Liver (tissue), 9 donors: ENCODE results near the gene IQSEC1. TPM values are rescaled to one million over a fixed set of nuclear protein-coding genes. Genes with fewer than 3 reads are reported as not detected.

Source experiments
- DNase-seq: peaks from one replicate; pipeline ENCODE4 v3.0.0-alpha.2; 2017; ENCODE audit warnings: low spot score
- H3K27ac ChIP-seq, 2 donors: one replicate each; pipeline ENCODE4 v1.7.0; 2013; ENCODE audit warnings: inconsistent platforms in 2 of 2, low read length in 2 of 2, control low read depth in 1 of 2, low read depth in 1 of 2, mild to moderate bottlenecking in 1 of 2
- H3K27me3 ChIP-seq, 4 donors: one replicate each; pipeline versions ENCODE4 v1.6.1 to v1.7.0; 2013; ENCODE audit warnings: low read length in 3 of 4, inconsistent platforms in 1 of 4, mild to moderate bottlenecking in 1 of 4, moderate library complexity in 1 of 4; ENCODE audit not compliant: control insufficient read depth in 4 of 4, insufficient read depth in 4 of 4
- H3K36me3 ChIP-seq, 4 donors: one replicate each; pipeline versions ENCODE4 v1.6.1 to v1.7.0; 2013; ENCODE audit warnings: low read length in 3 of 4, mild to moderate bottlenecking in 3 of 4, low read depth in 1 of 4, moderate library complexity in 1 of 4; ENCODE audit not compliant: control insufficient read depth in 4 of 4, insufficient read depth in 3 of 4
- H3K4me1 ChIP-seq, 4 donors: one replicate each; pipeline versions ENCODE4 v1.6.1 to v1.7.0; 2013; ENCODE audit warnings: low read length in 3 of 4, mild to moderate bottlenecking in 3 of 4, moderate library complexity in 1 of 4; ENCODE audit not compliant: control insufficient read depth in 4 of 4, insufficient read depth in 4 of 4
- H3K4me3 ChIP-seq, 3 donors: one replicate each; pipeline versions ENCODE4 v1.6.1 to v1.7.0; 2013; ENCODE audit warnings: low read length in 3 of 3, control low read depth in 1 of 3, low read depth in 1 of 3, mild to moderate bottlenecking in 1 of 3
- H3K9ac ChIP-seq, 2 donors: one replicate each; pipeline ENCODE4 v1.7.0; 2013; ENCODE audit warnings: low read length in 2 of 2, mild to moderate bottlenecking in 2 of 2, moderate library complexity in 2 of 2, control low read depth in 1 of 2, low read depth in 1 of 2
- H3K9me3 ChIP-seq, 4 donors: one replicate each; pipeline versions ENCODE4 v1.6.1 to v1.7.0; 2013; ENCODE audit warnings: low read length in 3 of 4; ENCODE audit not compliant: control insufficient read depth in 4 of 4
- EGR1 ChIP-seq, 2 donors: IDR thresholded peaks; 2 replicates each; pipeline ENCODE4 v1.6.1; 2016 to 2018; ENCODE audit warnings: antibody characterized with exemption in 2 of 2, low read depth in 2 of 2
- FOXA1 ChIP-seq: IDR thresholded peaks from 2 replicates; pipeline ENCODE4 v1.6.1; 2016; ENCODE audit warnings: antibody characterized with exemption
- FOXA2 ChIP-seq: IDR thresholded peaks from 2 replicates; pipeline ENCODE4 v1.6.1; 2016; ENCODE audit warnings: antibody characterized with exemption
- HNF4A ChIP-seq, 2 donors: conservative IDR thresholded peaks; 2 replicates each; pipeline ENCODE4 v1.6.1; 2016; ENCODE audit warnings: antibody characterized with exemption in 2 of 2, mild to moderate bottlenecking in 2 of 2
- HNF4G ChIP-seq: IDR thresholded peaks from 2 replicates; pipeline ENCODE4 v1.6.1; 2016; ENCODE audit warnings: antibody characterized with exemption
- JUND ChIP-seq, 2 donors: IDR thresholded peaks; 2 replicates each; pipeline ENCODE4 v1.6.1; 2016; ENCODE audit warnings: antibody characterized with exemption in 2 of 2
- RAD21 ChIP-seq, 2 donors: IDR thresholded peaks; 2 replicates each; pipeline ENCODE4 v1.6.1; 2016; ENCODE audit warnings: antibody characterized with exemption in 2 of 2, mild to moderate bottlenecking in 2 of 2
- RXRA ChIP-seq, 2 donors: IDR thresholded peaks; 2 replicates each; pipeline ENCODE4 v1.6.1; 2017 to 2018; ENCODE audit warnings: antibody characterized with exemption in 2 of 2, mild to moderate bottlenecking in 1 of 2
- SP1 ChIP-seq: IDR thresholded peaks from 2 replicates; pipeline ENCODE4 v1.6.1; 2018; ENCODE audit warnings: antibody characterized with exemption, mild to moderate bottlenecking
- YY1 ChIP-seq: IDR thresholded peaks from 2 replicates; pipeline ENCODE4 v1.6.1; 2016; ENCODE audit warnings: antibody characterized with exemption, mild to moderate bottlenecking
- WGBS: extraction: QIAGEN DNeasy Blood & Tissue Kit; methylation state at CpG from one replicate; pipeline ENCODE4 v1.1.7; 2013; 5-methylcytosine and 5-hydroxymethylcytosine counted together
- polyA plus RNA-seq, 2 donors: library from polyadenylated mRNA; stranded (reverse) in 1 of 2; unstranded in 1 of 2; fragments of 200-250 nt in 1 of 2; fragments of >200 nt in 1 of 2; fragmentation: Nextera tagmentation in 1 of 2; extraction: Ambion mirVana in 1 of 2; gene quantifications; one replicate each; pipeline versions ENCODE4 v1.2.1 to v1.2.3, GENCODE V29; 2013 to 2015
- total RNA-seq, 2 donors: library from RNA; depleted of rRNA; stranded (reverse); fragments of >200 nt; gene quantifications; one replicate each; pipeline ENCODE4 v1.2.3, GENCODE V29; 2014
- TF ChIP-seq, protein P1 (sequence below): fragments of 150-350 bp; IDR thresholded peaks from 2 replicates; pipeline ENCODE4 v1.5.1; 2017; ENCODE audit warnings: improper control_type of control experiment, low read depth, low read length; ENCODE audit not compliant: missing input control
- TF ChIP-seq, protein P2 (sequence below): IDR thresholded peaks from 2 replicates; pipeline ENCODE4 v1.6.1; 2016; ENCODE audit warnings: antibody characterized with exemption, mild to moderate bottlenecking
- TF ChIP-seq, protein P3 (sequence below): IDR thresholded peaks from 2 replicates; pipeline ENCODE4 v1.6.1; 2016; ENCODE audit warnings: antibody characterized with exemption
- TF ChIP-seq, protein P4 (sequence below): IDR thresholded peaks from 2 replicates; pipeline ENCODE4 v1.6.1; 2016; ENCODE audit warnings: antibody characterized with exemption
- donor health status: healthy.
- donor health status: healthy.
- donor health status: healthy.
- donor health status: healthy.
- donor health status: healthy.

IQSEC1 gene
- total and polyA plus RNA-seq, 4 donors = 12.7 to 56.0 (median 36.2) TPM

DNA sequence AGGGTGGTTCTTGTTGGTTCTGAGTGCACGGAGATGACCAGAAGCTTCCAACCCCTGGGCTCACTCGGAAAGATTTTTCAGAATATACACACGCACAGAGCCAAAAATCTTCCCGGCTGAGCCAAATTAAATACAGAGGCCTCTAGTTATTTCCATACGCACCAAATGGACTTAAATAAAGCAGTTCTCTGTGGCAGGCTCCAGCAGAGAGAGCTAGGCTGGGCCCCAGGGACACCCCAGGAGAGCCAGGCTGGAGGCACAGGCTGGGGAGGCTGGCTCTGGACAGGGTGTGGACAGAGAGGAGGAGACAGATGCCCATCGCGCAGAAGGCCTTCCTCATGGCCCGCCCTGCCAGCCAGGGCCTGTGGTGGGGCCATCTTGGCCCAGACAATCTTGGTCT, 115.9 kb downstream of the IQSEC1 start:
- H3K9ac ChIP-seq = no peak overlapping the region
- no peaks in the 10 kb centered on the region for H3K36me3 ChIP-seq
- 38% methylated on average over 8 of the region's 8 CpGs for WGBS

DNA sequence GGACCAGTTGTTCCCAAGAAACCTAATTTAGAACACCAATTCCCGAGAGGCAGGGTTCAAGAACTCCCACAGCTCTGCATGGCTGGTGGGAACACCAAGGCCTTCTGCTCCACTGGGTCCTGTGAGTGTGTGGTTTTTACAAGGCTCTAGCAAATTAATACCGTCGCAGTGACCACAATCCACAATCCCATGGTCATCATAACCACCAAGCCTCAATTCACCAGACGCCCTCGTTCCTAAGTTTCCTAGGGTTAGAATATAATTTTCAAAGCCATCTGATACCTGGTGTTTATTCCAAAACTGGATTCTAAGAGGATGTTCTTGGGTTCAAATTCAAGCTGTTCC, 116.9 kb downstream of the IQSEC1 start:
- H3K4me1 ChIP-seq = peaks cover 33 to 71% (median 65%) of the 10 kb centered on the region in 4 donors
- WGBS = 91% methylated on average over 5 of the region's 5 CpGs
- H3K9me3 ChIP-seq = no peaks in the 10 kb centered on the region
- TF ChIP-seq, protein P1, sequence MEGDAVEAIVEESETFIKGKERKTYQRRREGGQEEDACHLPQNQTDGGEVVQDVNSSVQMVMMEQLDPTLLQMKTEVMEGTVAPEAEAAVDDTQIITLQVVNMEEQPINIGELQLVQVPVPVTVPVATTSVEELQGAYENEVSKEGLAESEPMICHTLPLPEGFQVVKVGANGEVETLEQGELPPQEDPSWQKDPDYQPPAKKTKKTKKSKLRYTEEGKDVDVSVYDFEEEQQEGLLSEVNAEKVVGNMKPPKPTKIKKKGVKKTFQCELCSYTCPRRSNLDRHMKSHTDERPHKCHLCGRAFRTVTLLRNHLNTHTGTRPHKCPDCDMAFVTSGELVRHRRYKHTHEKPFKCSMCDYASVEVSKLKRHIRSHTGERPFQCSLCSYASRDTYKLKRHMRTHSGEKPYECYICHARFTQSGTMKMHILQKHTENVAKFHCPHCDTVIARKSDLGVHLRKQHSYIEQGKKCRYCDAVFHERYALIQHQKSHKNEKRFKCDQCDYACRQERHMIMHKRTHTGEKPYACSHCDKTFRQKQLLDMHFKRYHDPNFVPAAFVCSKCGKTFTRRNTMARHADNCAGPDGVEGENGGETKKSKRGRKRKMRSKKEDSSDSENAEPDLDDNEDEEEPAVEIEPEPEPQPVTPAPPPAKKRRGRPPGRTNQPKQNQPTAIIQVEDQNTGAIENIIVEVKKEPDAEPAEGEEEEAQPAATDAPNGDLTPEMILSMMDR = no peak
- TF ChIP-seq FOXA2 (no peak), YY1 (no peak), RAD21 (IDR thresholded peaks at IDR 0.05) (no peak), EGR1 (IDR thresholded peaks at IDR 0.05; ENCODE audit: low read depth in 2 of 2) (no peak), RXRA (IDR thresholded peaks at IDR 0.05) (no peak)
- TF ChIP-seq, protein P2, sequence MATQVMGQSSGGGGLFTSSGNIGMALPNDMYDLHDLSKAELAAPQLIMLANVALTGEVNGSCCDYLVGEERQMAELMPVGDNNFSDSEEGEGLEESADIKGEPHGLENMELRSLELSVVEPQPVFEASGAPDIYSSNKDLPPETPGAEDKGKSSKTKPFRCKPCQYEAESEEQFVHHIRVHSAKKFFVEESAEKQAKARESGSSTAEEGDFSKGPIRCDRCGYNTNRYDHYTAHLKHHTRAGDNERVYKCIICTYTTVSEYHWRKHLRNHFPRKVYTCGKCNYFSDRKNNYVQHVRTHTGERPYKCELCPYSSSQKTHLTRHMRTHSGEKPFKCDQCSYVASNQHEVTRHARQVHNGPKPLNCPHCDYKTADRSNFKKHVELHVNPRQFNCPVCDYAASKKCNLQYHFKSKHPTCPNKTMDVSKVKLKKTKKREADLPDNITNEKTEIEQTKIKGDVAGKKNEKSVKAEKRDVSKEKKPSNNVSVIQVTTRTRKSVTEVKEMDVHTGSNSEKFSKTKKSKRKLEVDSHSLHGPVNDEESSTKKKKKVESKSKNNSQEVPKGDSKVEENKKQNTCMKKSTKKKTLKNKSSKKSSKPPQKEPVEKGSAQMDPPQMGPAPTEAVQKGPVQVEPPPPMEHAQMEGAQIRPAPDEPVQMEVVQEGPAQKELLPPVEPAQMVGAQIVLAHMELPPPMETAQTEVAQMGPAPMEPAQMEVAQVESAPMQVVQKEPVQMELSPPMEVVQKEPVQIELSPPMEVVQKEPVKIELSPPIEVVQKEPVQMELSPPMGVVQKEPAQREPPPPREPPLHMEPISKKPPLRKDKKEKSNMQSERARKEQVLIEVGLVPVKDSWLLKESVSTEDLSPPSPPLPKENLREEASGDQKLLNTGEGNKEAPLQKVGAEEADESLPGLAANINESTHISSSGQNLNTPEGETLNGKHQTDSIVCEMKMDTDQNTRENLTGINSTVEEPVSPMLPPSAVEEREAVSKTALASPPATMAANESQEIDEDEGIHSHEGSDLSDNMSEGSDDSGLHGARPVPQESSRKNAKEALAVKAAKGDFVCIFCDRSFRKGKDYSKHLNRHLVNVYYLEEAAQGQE = no peak
- H3K36me3 ChIP-seq = no peaks in the 10 kb centered on the region
- H3K4me3 ChIP-seq = no peak overlapping the region
- DNase-seq = no peak
- H3K9ac ChIP-seq = no peak overlapping the region
- H3K27me3 ChIP-seq = no peaks in the 10 kb centered on the region
- no peak overlapping the region for H3K27ac ChIP-seq

More for the DNA sequence above, 115.9 kb downstream of the IQSEC1 start:
- Histone ChIP-seq H3K4me3 (no peak overlapping the region), H3K4me1 (peaks cover 34 to 81% (median 76%) of the 10 kb centered on the region in 4 donors), H3K27me3 (no peaks in the 10 kb centered on the region), H3K9me3 (no peaks in the 10 kb centered on the region), H3K27ac (peak overlapping the region; percentile 16 to 42)
- no peak for DNase-seq
- TF ChIP-seq HNF4A (conservative IDR thresholded peaks at IDR 0.05) = no peak
- TF ChIP-seq, protein P3, sequence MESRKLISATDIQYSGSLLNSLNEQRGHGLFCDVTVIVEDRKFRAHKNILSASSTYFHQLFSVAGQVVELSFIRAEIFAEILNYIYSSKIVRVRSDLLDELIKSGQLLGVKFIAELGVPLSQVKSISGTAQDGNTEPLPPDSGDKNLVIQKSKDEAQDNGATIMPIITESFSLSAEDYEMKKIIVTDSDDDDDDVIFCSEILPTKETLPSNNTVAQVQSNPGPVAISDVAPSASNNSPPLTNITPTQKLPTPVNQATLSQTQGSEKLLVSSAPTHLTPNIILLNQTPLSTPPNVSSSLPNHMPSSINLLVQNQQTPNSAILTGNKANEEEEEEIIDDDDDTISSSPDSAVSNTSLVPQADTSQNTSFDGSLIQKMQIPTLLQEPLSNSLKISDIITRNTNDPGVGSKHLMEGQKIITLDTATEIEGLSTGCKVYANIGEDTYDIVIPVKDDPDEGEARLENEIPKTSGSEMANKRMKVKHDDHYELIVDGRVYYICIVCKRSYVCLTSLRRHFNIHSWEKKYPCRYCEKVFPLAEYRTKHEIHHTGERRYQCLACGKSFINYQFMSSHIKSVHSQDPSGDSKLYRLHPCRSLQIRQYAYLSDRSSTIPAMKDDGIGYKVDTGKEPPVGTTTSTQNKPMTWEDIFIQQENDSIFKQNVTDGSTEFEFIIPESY = no peak
- no peak for TF ChIP-seq RAD21 (IDR thresholded peaks at IDR 0.05)
- TF ChIP-seq YY1 = no peak
- TF ChIP-seq EGR1 (IDR thresholded peaks at IDR 0.05; ENCODE audit: low read depth in 2 of 2) = no peak
- TF ChIP-seq, protein P4, sequence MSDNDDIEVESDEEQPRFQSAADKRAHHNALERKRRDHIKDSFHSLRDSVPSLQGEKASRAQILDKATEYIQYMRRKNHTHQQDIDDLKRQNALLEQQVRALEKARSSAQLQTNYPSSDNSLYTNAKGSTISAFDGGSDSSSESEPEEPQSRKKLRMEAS = no peak
- TF ChIP-seq, protein P1 = no peak
- TF ChIP-seq FOXA1 = no peak
- no peak for TF ChIP-seq HNF4G
- TF ChIP-seq RXRA (IDR thresholded peaks at IDR 0.05) = peak in 1 of 2 donors; percentile 22
- no peak for TF ChIP-seq SP1
- TF ChIP-seq, protein P2 = no peak
- TF ChIP-seq JUND (IDR thresholded peaks at IDR 0.05) = peak in 1 of 2 donors; percentile 18
